Activated gamma-delta T cell (primary cell): ENCODE data around the gene ZBTB7B.
"Not testable (repeated sequence)": the region's sequence is repeated elsewhere in the genome, so short reads cannot be mapped to it uniquely, and the experiment has no call there.

Experiments used
- DNase-seq: peaks from one replicate; lab custom pipeline; 2025; lab: John Stamatoyannopoulos, UW

The ZBTB7B gene

DNA sequence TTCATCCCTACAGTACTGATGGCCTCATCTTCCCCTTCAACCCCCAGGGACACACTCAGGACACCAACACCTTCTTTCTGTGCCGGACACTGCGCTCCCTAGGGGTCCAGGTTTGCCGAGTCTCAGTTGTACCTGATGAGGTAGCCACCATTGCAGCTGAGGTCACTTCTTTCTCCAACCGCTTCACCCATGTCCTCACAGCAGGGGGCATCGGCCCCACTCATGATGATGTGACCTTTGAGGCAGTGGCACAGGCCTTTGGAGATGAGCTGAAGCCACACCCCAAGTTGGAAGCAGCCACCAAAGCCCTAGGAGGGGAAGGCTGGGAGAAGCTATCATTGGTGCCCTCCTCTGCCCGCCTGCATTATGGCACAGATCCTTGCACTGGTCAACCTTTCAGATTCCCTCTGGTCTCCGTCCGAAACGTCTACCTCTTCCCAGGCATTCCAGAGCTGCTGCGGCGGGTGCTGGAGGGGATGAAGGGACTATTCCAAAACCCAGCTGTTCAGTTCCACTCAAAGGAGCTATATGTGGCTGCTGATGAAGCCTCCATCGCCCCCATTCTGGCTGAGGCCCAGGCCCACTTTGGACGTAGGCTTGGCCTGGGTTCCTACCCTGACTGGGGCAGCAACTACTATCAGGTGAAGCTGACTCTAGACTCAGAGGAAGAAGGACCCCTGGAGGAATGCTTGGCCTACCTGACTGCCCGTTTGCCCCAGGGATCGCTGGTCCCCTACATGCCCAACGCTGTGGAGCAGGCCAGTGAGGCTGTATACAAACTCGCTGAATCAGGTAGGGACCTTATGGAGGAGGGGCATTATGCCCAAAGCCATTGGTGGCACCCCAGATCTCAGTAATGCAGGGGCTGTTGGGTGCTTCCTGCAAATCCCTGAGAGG is 14.3 kb upstream of the ZBTB7B start:
- DNase-seq = no peak

- DNase-seq = no peak
These were observed 13.3 kb upstream of the ZBTB7B start for GRCh38 chr1:154989195-154989860.

DNA sequence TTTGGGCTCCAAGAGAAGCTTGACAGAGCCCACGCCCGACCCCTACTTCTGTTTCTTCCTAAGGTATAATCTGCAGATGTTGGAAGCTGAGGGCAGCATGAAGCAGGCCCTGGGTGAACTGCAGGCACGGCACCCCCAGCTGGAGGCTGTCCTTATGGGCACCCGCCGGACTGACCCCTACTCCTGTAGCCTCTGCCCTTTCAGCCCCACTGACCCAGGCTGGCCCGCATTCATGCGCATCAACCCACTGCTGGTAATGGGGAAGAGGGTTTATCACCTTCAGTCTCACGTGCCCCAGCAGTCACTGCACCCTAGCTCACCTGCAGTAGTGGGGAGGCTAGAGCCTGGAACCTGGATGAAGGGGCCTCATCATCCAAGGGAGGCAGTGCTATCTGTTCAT is 12.3 kb upstream of the ZBTB7B start:
- no peak for DNase-seq

DNA sequence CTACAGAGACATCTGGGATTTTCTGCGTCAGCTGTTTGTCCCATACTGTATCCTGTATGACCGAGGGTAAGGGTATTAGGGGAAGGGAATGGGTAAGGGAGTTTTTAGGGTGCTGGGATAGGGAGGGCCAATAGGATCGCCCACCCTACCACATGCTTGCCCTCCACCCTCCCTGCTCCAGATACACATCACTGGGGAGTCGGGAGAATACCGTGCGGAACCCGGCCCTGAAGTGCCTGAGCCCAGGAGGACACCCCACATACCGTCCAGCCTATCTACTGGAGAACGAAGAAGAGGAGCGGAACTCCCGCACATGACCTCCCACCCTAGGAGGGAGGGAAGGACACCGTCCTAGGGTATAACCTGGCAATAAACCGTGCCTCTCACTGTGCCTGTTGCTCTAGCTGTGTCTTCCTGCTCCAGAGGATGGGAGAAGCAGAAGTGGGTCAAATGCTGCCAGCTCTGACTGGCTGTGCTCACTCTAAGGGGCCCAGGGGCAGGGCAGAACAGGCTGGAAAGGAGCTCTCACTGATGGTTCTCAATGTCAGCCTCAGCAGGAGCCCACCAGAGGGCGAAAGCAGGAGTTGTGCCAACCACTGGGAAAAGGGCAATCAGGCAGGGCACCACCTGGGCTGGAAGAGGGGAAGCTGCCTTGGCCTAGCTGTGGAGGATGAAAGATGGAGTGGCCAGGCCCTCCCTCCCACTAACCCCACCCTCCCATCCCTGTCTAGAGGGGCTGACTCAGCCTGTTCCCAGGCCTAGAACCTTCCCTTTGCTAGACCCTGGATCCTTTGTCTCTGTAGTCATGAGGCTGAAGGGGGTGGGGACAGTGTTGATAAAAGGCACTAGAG is 9.7 kb upstream of the ZBTB7B start:
- no peak for DNase-seq

DNA sequence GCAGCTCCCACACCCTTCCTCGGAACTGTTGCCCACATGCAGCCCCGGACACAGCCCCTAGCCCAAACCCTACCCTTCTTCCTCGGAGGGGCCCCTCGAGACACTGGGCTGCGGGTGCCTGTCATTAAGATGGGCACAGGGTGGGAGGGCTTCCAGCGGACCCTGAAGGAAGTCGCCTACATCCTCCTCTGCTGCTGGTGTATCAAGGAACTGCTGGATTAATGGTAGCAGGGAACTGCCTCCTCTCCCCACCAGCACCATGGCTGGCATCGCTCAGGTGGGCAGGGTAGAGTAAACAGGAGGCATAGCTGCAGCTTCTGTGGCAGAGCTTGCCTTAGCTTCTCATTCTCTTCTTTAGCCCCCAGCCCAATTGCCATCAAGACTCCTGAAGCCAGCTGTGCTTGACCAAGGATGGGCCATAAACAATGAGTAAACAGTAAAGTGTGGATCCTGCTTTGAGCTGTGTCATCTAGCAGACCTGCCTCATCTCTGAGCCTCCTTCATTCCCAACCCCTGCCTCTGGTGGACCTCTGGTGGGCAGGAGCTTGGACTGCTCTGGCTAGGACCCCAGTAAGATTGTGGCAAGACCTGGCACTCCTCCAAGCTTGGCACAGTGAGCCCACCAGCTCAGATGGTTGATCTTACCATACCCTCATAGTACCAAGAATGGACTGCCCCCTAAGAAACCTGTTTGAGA is 8.9 kb upstream of the ZBTB7B start, which contains the start of gene LENEP:
Gene LENEP (plus strand): TSS at position 15 of the 697 bp plus-strand sequence. CDS start 22 bp downstream, at position 37.
- DNase-seq = no peak

- no peak for DNase-seq
These were observed 8.4 kb upstream of the ZBTB7B start for GRCh38 chr1:154994269-154994587.

- no peak for DNase-seq
These were observed 8.0 kb upstream of the ZBTB7B start for GRCh38 chr1:154994591-154994990.

GRCh38 chr1:154995301-154995983 is 7.2 kb upstream of the ZBTB7B start:
- DNase-seq = not testable (repeated sequence)

DNA sequence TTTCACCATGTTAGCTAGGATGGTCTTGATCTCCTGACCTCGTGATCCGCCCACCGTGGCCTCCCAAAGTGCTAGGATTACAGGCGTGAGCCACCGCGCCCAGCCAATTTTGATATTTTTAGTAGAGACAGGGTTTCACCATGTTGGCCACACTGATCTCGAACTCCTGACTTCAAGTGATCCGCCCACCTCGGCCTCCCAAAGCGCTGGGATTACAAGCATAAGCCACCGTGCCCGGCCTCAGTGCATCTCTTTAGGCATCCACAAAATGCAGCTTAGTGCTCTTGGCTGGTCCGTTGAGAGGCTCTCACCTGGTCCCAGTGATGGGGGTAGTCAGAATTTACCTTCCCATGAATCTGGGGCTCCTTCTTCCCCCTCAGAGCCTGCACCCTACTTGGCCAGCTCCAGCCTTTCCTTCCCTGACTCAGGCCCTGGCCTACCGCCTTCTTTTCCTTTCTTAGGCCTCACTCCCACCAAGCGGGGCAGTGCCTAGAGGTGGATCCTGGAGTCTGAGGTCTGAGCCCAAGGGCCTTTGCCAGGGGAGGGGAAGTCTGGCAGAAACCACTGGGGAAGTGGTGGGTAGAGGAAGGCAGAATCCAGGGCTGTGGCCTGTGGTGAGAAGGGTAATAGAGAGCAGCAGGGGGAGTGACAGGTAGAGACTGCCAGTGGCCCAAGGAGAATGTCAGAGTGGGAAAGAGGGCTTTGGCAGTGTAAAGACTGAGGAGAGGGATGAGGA is 5.5 kb upstream of the ZBTB7B start:
- no peak for DNase-seq

DNA sequence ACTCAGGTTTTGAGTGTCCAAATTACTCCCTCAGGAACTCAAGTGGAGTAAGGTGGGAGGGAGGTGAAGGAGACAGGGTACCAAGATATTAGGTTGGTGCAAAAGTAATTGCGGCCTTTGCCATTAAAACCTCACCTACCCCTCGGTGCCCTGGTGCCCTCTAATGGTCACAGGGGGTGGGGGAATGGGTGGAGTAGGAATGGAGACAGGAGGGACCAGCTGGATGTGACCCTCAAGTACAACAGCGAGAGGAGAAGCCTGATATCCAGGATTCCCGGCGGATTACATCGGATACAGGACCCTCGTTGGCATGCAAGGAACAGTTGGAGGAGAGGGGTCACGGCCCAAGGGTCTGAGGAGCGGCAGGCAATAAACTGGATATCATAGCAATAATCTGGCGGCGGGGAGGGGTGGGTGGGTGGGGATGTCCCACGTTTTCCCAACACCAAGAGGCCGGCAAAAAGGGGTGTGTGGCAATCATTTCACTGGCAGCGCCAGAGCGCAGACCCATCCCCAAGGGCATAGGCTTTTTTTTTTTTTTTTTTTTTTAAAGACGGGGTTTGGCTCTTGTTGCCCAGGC is 4.3 kb upstream of the ZBTB7B start:
- DNase-seq = no peak

DNA sequence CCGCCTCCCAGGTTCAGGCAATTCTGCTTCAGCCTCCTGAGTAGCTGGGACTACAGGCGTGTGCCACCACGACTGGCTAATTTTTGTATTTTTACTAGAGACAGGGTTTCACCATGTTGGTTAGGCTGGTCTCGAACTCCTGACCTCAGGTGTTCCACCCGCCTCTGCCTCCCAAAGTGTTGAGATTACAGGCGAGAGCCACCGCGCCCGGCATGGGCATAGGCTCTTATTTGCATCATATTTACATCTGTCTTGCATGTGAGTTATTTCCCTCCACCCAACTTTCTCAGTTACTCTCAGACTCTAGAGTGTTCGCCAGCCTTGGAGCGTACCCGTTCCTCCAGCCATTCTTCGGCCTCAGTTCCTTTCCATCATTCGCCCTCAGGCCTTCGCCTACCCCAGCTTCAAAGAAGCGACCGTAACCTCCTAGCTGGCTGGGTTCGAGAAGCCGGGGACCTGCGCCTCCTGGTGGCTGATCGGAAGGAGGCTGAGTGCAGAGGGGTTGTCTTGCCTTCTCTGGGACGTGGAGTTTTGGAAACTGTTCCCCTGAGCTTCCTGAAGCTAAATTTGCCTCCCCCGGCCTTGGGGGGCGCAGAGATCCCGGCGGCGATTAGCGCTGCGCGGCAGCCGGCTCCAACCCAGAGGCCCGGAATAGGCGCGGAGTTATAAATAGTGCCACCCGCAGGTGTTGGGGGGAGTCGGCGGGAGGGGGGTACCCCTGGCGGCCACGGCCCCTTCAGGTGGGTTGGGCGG is 3.6 kb upstream of the ZBTB7B start:
- peak; percentile 34 for DNase-seq

GRCh38 chr1:154999571-155000410 is 2.8 kb upstream of the ZBTB7B start:
- no peak for DNase-seq

- DNase-seq = no peak
These were observed 2.2 kb upstream of the ZBTB7B start for GRCh38 chr1:155000411-155000725.

GRCh38 chr1:155000726-155001424 is 1.7 kb upstream of the ZBTB7B start:
- peak; percentile 85 for DNase-seq

DNA sequence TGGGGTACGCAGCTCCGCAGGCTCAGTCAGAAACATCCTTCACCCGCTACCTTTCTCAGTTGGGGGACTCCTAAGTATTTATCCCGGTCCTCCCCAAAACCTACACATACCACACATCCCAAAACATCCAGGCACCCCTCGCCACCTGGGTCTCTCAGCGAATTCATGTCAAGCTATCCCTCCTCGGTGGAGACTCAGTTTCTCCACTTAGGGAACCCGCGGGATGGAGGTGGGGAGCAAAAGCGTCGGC is 1.3 kb upstream of the ZBTB7B start:
- no peak for DNase-seq

DNA sequence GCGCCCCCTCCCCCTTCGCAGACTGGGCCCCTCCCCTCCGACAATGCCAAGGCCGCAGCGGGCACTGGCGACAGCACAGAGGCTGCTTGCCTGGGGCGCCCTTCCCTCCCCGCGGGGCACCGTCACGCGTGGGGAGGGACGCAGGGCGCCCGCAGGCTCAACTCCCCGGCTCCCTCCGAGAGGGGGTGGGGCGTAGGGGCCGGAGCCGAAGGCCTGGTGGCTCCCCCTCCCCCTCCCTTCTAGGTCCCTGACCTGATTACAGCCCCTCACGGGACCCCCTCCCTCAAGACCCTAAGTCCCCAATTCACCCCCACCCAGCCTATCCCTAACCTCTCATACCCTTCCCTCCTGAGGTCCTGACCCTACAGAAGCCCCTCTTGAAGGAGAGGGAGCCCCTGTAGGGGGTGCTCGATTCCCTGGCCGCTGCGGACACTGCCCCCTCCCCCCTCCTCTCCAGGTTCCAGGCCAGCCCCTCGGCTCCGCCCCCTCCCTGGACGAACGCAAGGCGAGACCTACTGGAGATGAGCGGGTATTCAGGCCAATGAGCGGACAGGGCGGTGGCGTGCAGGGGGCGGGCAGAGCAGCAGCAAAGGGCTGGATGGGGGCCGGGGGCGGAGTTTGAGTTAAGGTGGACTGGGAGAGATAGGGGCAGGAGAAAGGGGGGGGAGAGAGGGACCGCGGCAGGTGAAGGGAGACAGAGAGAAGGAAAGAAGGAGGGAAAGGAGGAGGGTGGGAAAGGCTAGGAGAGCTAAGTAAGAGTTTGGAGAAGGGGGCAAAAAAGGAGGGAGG is 733 bp upstream of the ZBTB7B start:
- peak; percentile 91 for DNase-seq

GRCh38 chr1:155003227-155003765 is 694 bp downstream of the ZBTB7B start:
- DNase-seq = no peak
